Measurements from ENCODE around the gene CDK8. TPM values are rescaled to one million over a fixed set of nuclear protein-coding genes. Genes with fewer than 3 reads are reported as not detected.

The CDK8 gene
- total RNA-seq, 1 experiment from 2014 or later, result 22.2 TPM

DNA sequence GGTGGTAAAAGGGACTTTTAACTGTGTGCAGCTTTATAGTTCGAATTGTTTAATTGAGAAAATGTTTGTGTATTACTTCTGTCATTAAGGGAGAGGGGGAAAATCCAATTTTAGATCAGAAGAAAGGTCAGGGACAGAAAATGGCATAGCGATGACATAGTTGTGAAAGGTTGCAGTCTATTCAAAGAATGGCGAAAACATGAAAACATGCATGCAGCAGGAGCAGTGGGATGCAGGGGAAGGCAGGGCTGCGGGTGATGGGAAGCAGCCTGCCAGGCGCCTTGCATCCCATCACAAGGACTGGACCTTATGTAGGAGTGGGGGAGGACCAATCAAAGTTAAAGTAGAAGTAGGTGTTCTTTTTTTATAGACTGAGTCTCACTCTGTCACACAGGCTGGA is 125.9 kb downstream of the CDK8 start:
- TF ChIP-seq, protein P1, sequence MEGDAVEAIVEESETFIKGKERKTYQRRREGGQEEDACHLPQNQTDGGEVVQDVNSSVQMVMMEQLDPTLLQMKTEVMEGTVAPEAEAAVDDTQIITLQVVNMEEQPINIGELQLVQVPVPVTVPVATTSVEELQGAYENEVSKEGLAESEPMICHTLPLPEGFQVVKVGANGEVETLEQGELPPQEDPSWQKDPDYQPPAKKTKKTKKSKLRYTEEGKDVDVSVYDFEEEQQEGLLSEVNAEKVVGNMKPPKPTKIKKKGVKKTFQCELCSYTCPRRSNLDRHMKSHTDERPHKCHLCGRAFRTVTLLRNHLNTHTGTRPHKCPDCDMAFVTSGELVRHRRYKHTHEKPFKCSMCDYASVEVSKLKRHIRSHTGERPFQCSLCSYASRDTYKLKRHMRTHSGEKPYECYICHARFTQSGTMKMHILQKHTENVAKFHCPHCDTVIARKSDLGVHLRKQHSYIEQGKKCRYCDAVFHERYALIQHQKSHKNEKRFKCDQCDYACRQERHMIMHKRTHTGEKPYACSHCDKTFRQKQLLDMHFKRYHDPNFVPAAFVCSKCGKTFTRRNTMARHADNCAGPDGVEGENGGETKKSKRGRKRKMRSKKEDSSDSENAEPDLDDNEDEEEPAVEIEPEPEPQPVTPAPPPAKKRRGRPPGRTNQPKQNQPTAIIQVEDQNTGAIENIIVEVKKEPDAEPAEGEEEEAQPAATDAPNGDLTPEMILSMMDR (IDR thresholded peaks at IDR 0.05; ENCODE audit: unreplicated experiment), result no peak
- no peak overlapping the region for H3K4me3 Mint-ChIP-seq (ENCODE audit: unreplicated experiment)
- intact Hi-C loops (cut with micrococcal nuclease), result no loop called here
- no peak overlapping the region for H3K27ac Mint-ChIP-seq (ENCODE audit: low read depth, unreplicated experiment)
- no TSS peak for BruUV-seq (replicated peaks)
- peaks cover 4% of the 10 kb centered on the region for H3K4me1 Mint-ChIP-seq (ENCODE audit: insufficient read depth, unreplicated experiment)
- H3K36me3 Mint-ChIP-seq (ENCODE audit: insufficient read depth, unreplicated experiment), result peaks cover 4% of the 10 kb centered on the region
- POLR2A ChIA-PET, result no interaction called here
- no peaks in the 10 kb centered on the region for H3K27me3 Mint-ChIP-seq (ENCODE audit: insufficient read depth, unreplicated experiment)
- CTCF ChIA-PET, result no interaction called here
- DNase-seq (ENCODE audit: unreplicated experiment), result no peak
- no peaks in the 10 kb centered on the region for H3K9me3 Mint-ChIP-seq (ENCODE audit: unreplicated experiment)

- TF ChIP-seq, protein P1 (IDR thresholded peaks at IDR 0.05; ENCODE audit: unreplicated experiment), result no peak
- no peak overlapping the region for H3K27ac Mint-ChIP-seq (ENCODE audit: low read depth, unreplicated experiment)
- BruUV-seq (replicated peaks), result no TSS peak
- H3K9me3 Mint-ChIP-seq (ENCODE audit: unreplicated experiment), result no peaks in the 10 kb centered on the region
- peaks cover 4% of the 10 kb centered on the region for H3K36me3 Mint-ChIP-seq (ENCODE audit: insufficient read depth, unreplicated experiment)
- no peak overlapping the region for H3K4me3 Mint-ChIP-seq (ENCODE audit: unreplicated experiment)
- intact Hi-C loops (cut with micrococcal nuclease), result no loop called here
- ChIA-PET POLR2A (no interaction called here), CTCF (no interaction called here)
- no peak for DNase-seq (ENCODE audit: unreplicated experiment)
- peaks cover 4% of the 10 kb centered on the region for H3K4me1 Mint-ChIP-seq (ENCODE audit: insufficient read depth, unreplicated experiment)
- H3K27me3 Mint-ChIP-seq (ENCODE audit: insufficient read depth, unreplicated experiment), result no peaks in the 10 kb centered on the region
Measured at GRCh38 chr13:26380930-26381329, 127.0 kb downstream of the CDK8 start.

DNA sequence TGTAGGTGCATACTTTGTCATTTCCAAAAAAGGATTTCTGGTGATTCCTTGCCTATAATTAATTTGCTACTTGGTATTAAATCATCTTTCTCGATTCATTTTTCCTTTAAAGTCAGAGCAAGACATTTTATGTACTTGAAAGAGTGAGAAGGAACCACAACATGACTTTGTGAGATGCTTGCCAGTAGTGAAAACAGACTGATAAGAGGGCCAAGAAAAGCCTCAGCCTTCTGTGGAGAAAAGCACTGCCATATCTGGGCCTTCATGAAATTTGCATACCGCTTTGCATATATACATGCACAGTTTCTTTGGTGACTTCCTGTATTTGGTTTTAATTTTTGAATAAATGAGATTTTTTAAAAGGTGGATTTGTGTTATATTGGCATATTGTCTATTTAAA is 128.4 kb downstream of the CDK8 start:
- CTCF ChIA-PET, result interaction anchor here (0.9 kb wide), 1 partner anchor 8 kb away, joined by 7 read pairs; no protein-coding TSS in a partner anchor
- Mint-ChIP-seq H3K27ac (ENCODE audit: low read depth, unreplicated experiment) (no peak overlapping the region), H3K36me3 (ENCODE audit: insufficient read depth, unreplicated experiment) (no peaks in the 10 kb centered on the region), H3K9me3 (ENCODE audit: unreplicated experiment) (no peaks in the 10 kb centered on the region), H3K4me3 (ENCODE audit: unreplicated experiment) (no peak overlapping the region), H3K4me1 (ENCODE audit: insufficient read depth, unreplicated experiment) (peaks cover 4% of the 10 kb centered on the region), H3K27me3 (ENCODE audit: insufficient read depth, unreplicated experiment) (no peaks in the 10 kb centered on the region)
- intact Hi-C loops (cut with micrococcal nuclease), result no loop called here
- TF ChIP-seq, protein P1 (IDR thresholded peaks at IDR 0.05; ENCODE audit: unreplicated experiment), result no peak
- POLR2A ChIA-PET, result no interaction called here
- no peak for DNase-seq (ENCODE audit: unreplicated experiment)
- BruUV-seq (replicated peaks), result no TSS peak

GRCh38 chr13:26382835-26383234 is 128.9 kb downstream of the CDK8 start:
- Mint-ChIP-seq H3K4me1 (ENCODE audit: insufficient read depth, unreplicated experiment) (peaks cover 4% of the 10 kb centered on the region), H3K9me3 (ENCODE audit: unreplicated experiment) (no peaks in the 10 kb centered on the region), H3K36me3 (ENCODE audit: insufficient read depth, unreplicated experiment) (no peaks in the 10 kb centered on the region), H3K27me3 (ENCODE audit: insufficient read depth, unreplicated experiment) (no peaks in the 10 kb centered on the region), H3K4me3 (ENCODE audit: unreplicated experiment) (no peak overlapping the region), H3K27ac (ENCODE audit: low read depth, unreplicated experiment) (no peak overlapping the region)
- ChIA-PET POLR2A (no interaction called here), CTCF (no interaction called here)
- intact Hi-C loops (cut with micrococcal nuclease), result no loop called here
- TF ChIP-seq, protein P1 (IDR thresholded peaks at IDR 0.05; ENCODE audit: unreplicated experiment), result no peak
- BruUV-seq (replicated peaks), result no TSS peak
- DNase-seq (ENCODE audit: unreplicated experiment), result no peak

Measured in MCF 10A (cell line).